Skeletal muscle tissue (tissue), 5 donors: ENCODE data around the gene PSMD9. TPM values are rescaled to one million over a fixed set of nuclear protein-coding genes. Genes with fewer than 3 reads are reported as not detected.

Source experiments
- H3K27ac ChIP-seq: one replicate; pipeline ENCODE4 v1.7.0; 2013; ENCODE audit warnings: mild to moderate bottlenecking, low read depth, low read length, inconsistent platforms
- H3K27me3 ChIP-seq, 3 donors: one replicate each; pipeline ENCODE4 v1.7.0; 2013; ENCODE audit warnings: low read length in 3 of 3; ENCODE audit not compliant: control insufficient read depth in 3 of 3, insufficient read depth in 3 of 3
- H3K36me3 ChIP-seq, 3 donors: one replicate each; pipeline ENCODE4 v1.7.0; 2013; ENCODE audit warnings: low read length in 3 of 3; ENCODE audit not compliant: control insufficient read depth in 3 of 3, insufficient read depth in 3 of 3
- H3K4me1 ChIP-seq, 3 donors: one replicate each; pipeline ENCODE4 v1.7.0; 2013; ENCODE audit warnings: low read length in 3 of 3, mild to moderate bottlenecking in 3 of 3; ENCODE audit not compliant: control insufficient read depth in 3 of 3, insufficient read depth in 3 of 3
- H3K4me3 ChIP-seq, 3 donors: one replicate each; pipeline ENCODE4 v1.7.0; 2013; ENCODE audit warnings: low read length in 3 of 3
- H3K9ac ChIP-seq, 3 donors: one replicate each; pipeline ENCODE4 v1.7.0; 2013; ENCODE audit warnings: low read length in 3 of 3, mild to moderate bottlenecking in 3 of 3, moderate library complexity in 2 of 3, low read depth in 1 of 3
- H3K9me3 ChIP-seq, 3 donors: one replicate each; pipeline ENCODE4 v1.7.0; 2013; ENCODE audit warnings: low read length in 3 of 3; ENCODE audit not compliant: control insufficient read depth in 3 of 3
- small RNA-seq: library from RNA; depleted of rRNA; stranded (forward); fragments of <200 nt; gene quantifications from one replicate; pipeline ENCODE3, GENCODE V24; 2014
- total RNA-seq: library from RNA; depleted of rRNA; stranded (reverse); fragments of >200 nt; gene quantifications from one replicate; pipeline ENCODE4 v1.2.3, GENCODE V29; 2014
- donor health status: Osteomylitis.

The PSMD9 gene
- total RNA-seq, 1 donor from 2014 or later = 13.0 TPM

GRCh38 chr12:121960541-121960940 lies 72.0 kb downstream of the PSMD9 start:
- no peak overlapping the region for H3K27ac ChIP-seq
- no peak overlapping the region for H3K9ac ChIP-seq
- H3K9me3 ChIP-seq = no peaks in the 10 kb centered on the region
- H3K4me1 ChIP-seq = peaks cover 0 to 3% (median 0%) of the 10 kb centered on the region in 3 donors
- no peak overlapping the region for H3K4me3 ChIP-seq
- H3K27me3 ChIP-seq = no peaks in the 10 kb centered on the region
- peaks cover 0 to 6% (median 0%) of the 10 kb centered on the region in 3 donors for H3K36me3 ChIP-seq

GRCh38 chr12:121961195-121961879 lies 72.7 kb downstream of the PSMD9 start:
- Histone ChIP-seq H3K4me3 (no peak overlapping the region), H3K27me3 (no peaks in the 10 kb centered on the region), H3K9ac (no peak overlapping the region), H3K36me3 (peaks cover 0 to 6% (median 0%) of the 10 kb centered on the region in 3 donors), H3K4me1 (no peaks in the 10 kb centered on the region), H3K9me3 (no peaks in the 10 kb centered on the region), H3K27ac (no peak overlapping the region)

- H3K4me3 ChIP-seq = no peak overlapping the region
Observed at GRCh38 chr12:121963341-121964018, 74.9 kb downstream of the PSMD9 start.

GRCh38 chr12:121964813-121965643 lies 76.4 kb downstream of the PSMD9 start:
- Histone ChIP-seq H3K9ac (no peak overlapping the region), H3K27ac (no peak overlapping the region), H3K4me3 (no peak overlapping the region), H3K27me3 (no peaks in the 10 kb centered on the region), H3K9me3 (no peaks in the 10 kb centered on the region), H3K36me3 (peaks cover 0 to 9% (median 5%) of the 10 kb centered on the region in 3 donors), H3K4me1 (no peaks in the 10 kb centered on the region)

More at GRCh38 chr12:121963341-121964018, 74.9 kb downstream of the PSMD9 start:
- Histone ChIP-seq H3K4me1 (no peaks in the 10 kb centered on the region), H3K36me3 (peaks cover 0 to 9% (median 5%) of the 10 kb centered on the region in 3 donors), H3K27ac (no peak overlapping the region), H3K9ac (no peak overlapping the region), H3K27me3 (no peaks in the 10 kb centered on the region), H3K9me3 (no peaks in the 10 kb centered on the region)

- H3K9me3 ChIP-seq = no peaks in the 10 kb centered on the region
- H3K9ac ChIP-seq = no peak overlapping the region
- H3K4me3 ChIP-seq = no peak overlapping the region
- H3K4me1 ChIP-seq = peaks cover 0 to 7% (median 7%) of the 10 kb centered on the region in 3 donors
- no peaks in the 10 kb centered on the region for H3K27me3 ChIP-seq
- H3K27ac ChIP-seq = no peak overlapping the region
- peaks cover 0 to 5% (median 5%) of the 10 kb centered on the region in 3 donors for H3K36me3 ChIP-seq
Observed at GRCh38 chr12:121966959-121967358, 78.4 kb downstream of the PSMD9 start.

Small RNA genes within 50 kb of the gene (small RNA-seq; reads per million reads assigned to genes)
- gene AC069503.3 = not detected
- gene RF00017 = not detected
- gene RNU7-170P = not detected

Other genes starting within 250 kb of the PSMD9 start
- gene MORN3, start 219.1 kb upstream of the PSMD9 start, total RNA-seq = under 0.01 TPM
- gene TMEM120B, start 176.0 kb upstream of the PSMD9 start, total RNA-seq = 8.9 TPM
- 2.1 TPM for gene RHOF, start 95.1 kb upstream of the PSMD9 start, total RNA-seq
- 2.1 TPM for gene SETD1B, start 84.8 kb upstream of the PSMD9 start, total RNA-seq
- gene HPD, start 29.9 kb upstream of the PSMD9 start, total RNA-seq = not detected
- 2.6 TPM for gene CFAP251, start 29.8 kb downstream of the PSMD9 start, total RNA-seq
- gene BCL7A, start 133.1 kb downstream of the PSMD9 start, total RNA-seq = 9.4 TPM
- gene MLXIP, start 190.0 kb downstream of the PSMD9 start, total RNA-seq = 10.4 TPM